ENCODE results near the gene NKPD1.

NKPD1 gene

GRCh38 chr19:45160870-45161737 lies at the start of gene NKPD1:
Gene NKPD1 (minus strand): TSS chr19:45160982. CDS start chr19:45160150, 832 bp downstream.
- Histone ChIP-seq H3K4me1 (ENCODE audit: control insufficient read depth, insufficient read depth, low read length) (no peaks in the 10 kb centered on the region), H3K27me3 (ENCODE audit: control insufficient read depth, insufficient read depth, low read length) (peaks cover 16% of the 10 kb centered on the region), H3K27ac (ENCODE audit: low read depth, low read length) (no peak within 1 kb of the TSS), H3K9ac (ENCODE audit: low read length) (no peak within 1 kb of the TSS), H3K4me3 (ENCODE audit: low read length) (no peak within 1 kb of the TSS), H3K36me3 (ENCODE audit: control insufficient read depth, insufficient read depth, low read length) (no peaks in the 10 kb centered on the region)

GRCh38 chr19:45206328-45206727 lies 45.5 kb upstream of the NKPD1 start:
- Histone ChIP-seq H3K9ac (ENCODE audit: low read length) (no peak overlapping the region), H3K27ac (ENCODE audit: low read depth, low read length) (no peak overlapping the region), H3K4me1 (ENCODE audit: control insufficient read depth, insufficient read depth, low read length) (no peaks in the 10 kb centered on the region), H3K4me3 (ENCODE audit: low read length) (no peak overlapping the region), H3K27me3 (ENCODE audit: control insufficient read depth, insufficient read depth, low read length) (no peaks in the 10 kb centered on the region), H3K36me3 (ENCODE audit: control insufficient read depth, insufficient read depth, low read length) (no peaks in the 10 kb centered on the region)

- Histone ChIP-seq H3K9ac (ENCODE audit: low read length) (no peak overlapping the region), H3K27me3 (ENCODE audit: control insufficient read depth, insufficient read depth, low read length) (no peaks in the 10 kb centered on the region), H3K4me3 (ENCODE audit: low read length) (no peak overlapping the region), H3K36me3 (ENCODE audit: control insufficient read depth, insufficient read depth, low read length) (no peaks in the 10 kb centered on the region), H3K27ac (ENCODE audit: low read depth, low read length) (no peak overlapping the region), H3K4me1 (ENCODE audit: control insufficient read depth, insufficient read depth, low read length) (no peaks in the 10 kb centered on the region)
These were observed 45.0 kb upstream of the NKPD1 start for GRCh38 chr19:45205810-45206209.

GRCh38 chr19:45202637-45203036 lies 41.9 kb upstream of the NKPD1 start:
- no peaks in the 10 kb centered on the region for H3K36me3 ChIP-seq (ENCODE audit: control insufficient read depth, insufficient read depth, low read length)
- no peak overlapping the region for H3K27ac ChIP-seq (ENCODE audit: low read depth, low read length)
- no peaks in the 10 kb centered on the region for H3K27me3 ChIP-seq (ENCODE audit: control insufficient read depth, insufficient read depth, low read length)
- no peaks in the 10 kb centered on the region for H3K4me1 ChIP-seq (ENCODE audit: control insufficient read depth, insufficient read depth, low read length)
- H3K4me3 ChIP-seq (ENCODE audit: low read length): no peak overlapping the region
- H3K9ac ChIP-seq (ENCODE audit: low read length): no peak overlapping the region

- H3K9ac ChIP-seq (ENCODE audit: low read length): no peak overlapping the region
- H3K4me1 ChIP-seq (ENCODE audit: control insufficient read depth, insufficient read depth, low read length): no peaks in the 10 kb centered on the region
- no peaks in the 10 kb centered on the region for H3K27me3 ChIP-seq (ENCODE audit: control insufficient read depth, insufficient read depth, low read length)
- no peaks in the 10 kb centered on the region for H3K36me3 ChIP-seq (ENCODE audit: control insufficient read depth, insufficient read depth, low read length)
- H3K4me3 ChIP-seq (ENCODE audit: low read length): no peak overlapping the region
- no peak overlapping the region for H3K27ac ChIP-seq (ENCODE audit: low read depth, low read length)
These were observed 39.8 kb upstream of the NKPD1 start for GRCh38 chr19:45200568-45200967.

- H3K4me3 ChIP-seq (ENCODE audit: low read length): no peak overlapping the region
These were observed 35.0 kb upstream of the NKPD1 start for GRCh38 chr19:45195764-45196163.

GRCh38 chr19:45191375-45191774 lies 30.6 kb upstream of the NKPD1 start:
- Histone ChIP-seq H3K36me3 (ENCODE audit: control insufficient read depth, insufficient read depth, low read length) (no peaks in the 10 kb centered on the region), H3K9ac (ENCODE audit: low read length) (no peak overlapping the region), H3K27me3 (ENCODE audit: control insufficient read depth, insufficient read depth, low read length) (no peaks in the 10 kb centered on the region), H3K4me3 (ENCODE audit: low read length) (no peak overlapping the region), H3K27ac (ENCODE audit: low read depth, low read length) (no peak overlapping the region), H3K4me1 (ENCODE audit: control insufficient read depth, insufficient read depth, low read length) (no peaks in the 10 kb centered on the region)

More at GRCh38 chr19:45195764-45196163, 35.0 kb upstream of the NKPD1 start:
- no peak overlapping the region for H3K27ac ChIP-seq (ENCODE audit: low read depth, low read length)
- no peak overlapping the region for H3K9ac ChIP-seq (ENCODE audit: low read length)
- no peaks in the 10 kb centered on the region for H3K4me1 ChIP-seq (ENCODE audit: control insufficient read depth, insufficient read depth, low read length)
- H3K27me3 ChIP-seq (ENCODE audit: control insufficient read depth, insufficient read depth, low read length): no peaks in the 10 kb centered on the region
- H3K36me3 ChIP-seq (ENCODE audit: control insufficient read depth, insufficient read depth, low read length): no peaks in the 10 kb centered on the region

- no peak overlapping the region for H3K4me3 ChIP-seq (ENCODE audit: low read length)
- no peaks in the 10 kb centered on the region for H3K27me3 ChIP-seq (ENCODE audit: control insufficient read depth, insufficient read depth, low read length)
- no peak overlapping the region for H3K9ac ChIP-seq (ENCODE audit: low read length)
- H3K27ac ChIP-seq (ENCODE audit: low read depth, low read length): no peak overlapping the region
- H3K36me3 ChIP-seq (ENCODE audit: control insufficient read depth, insufficient read depth, low read length): no peaks in the 10 kb centered on the region
- no peaks in the 10 kb centered on the region for H3K4me1 ChIP-seq (ENCODE audit: control insufficient read depth, insufficient read depth, low read length)
These were observed 29.2 kb upstream of the NKPD1 start for GRCh38 chr19:45189971-45190370.

GRCh38 chr19:45187421-45188100 lies 26.8 kb upstream of the NKPD1 start:
- Histone ChIP-seq H3K36me3 (ENCODE audit: control insufficient read depth, insufficient read depth, low read length) (no peaks in the 10 kb centered on the region), H3K4me3 (ENCODE audit: low read length) (no peak overlapping the region), H3K4me1 (ENCODE audit: control insufficient read depth, insufficient read depth, low read length) (no peaks in the 10 kb centered on the region), H3K27ac (ENCODE audit: low read depth, low read length) (no peak overlapping the region), H3K9ac (ENCODE audit: low read length) (no peak overlapping the region), H3K27me3 (ENCODE audit: control insufficient read depth, insufficient read depth, low read length) (no peaks in the 10 kb centered on the region)

GRCh38 chr19:45186509-45187334 lies 25.9 kb upstream of the NKPD1 start:
- no peaks in the 10 kb centered on the region for H3K36me3 ChIP-seq (ENCODE audit: control insufficient read depth, insufficient read depth, low read length)
- no peak overlapping the region for H3K9ac ChIP-seq (ENCODE audit: low read length)
- no peaks in the 10 kb centered on the region for H3K27me3 ChIP-seq (ENCODE audit: control insufficient read depth, insufficient read depth, low read length)
- H3K27ac ChIP-seq (ENCODE audit: low read depth, low read length): no peak overlapping the region
- H3K4me3 ChIP-seq (ENCODE audit: low read length): no peak overlapping the region
- no peaks in the 10 kb centered on the region for H3K4me1 ChIP-seq (ENCODE audit: control insufficient read depth, insufficient read depth, low read length)

GRCh38 chr19:45184115-45184514 lies 23.3 kb upstream of the NKPD1 start:
- peaks cover 6% of the 10 kb centered on the region for H3K4me1 ChIP-seq (ENCODE audit: control insufficient read depth, insufficient read depth, low read length)
- H3K9ac ChIP-seq (ENCODE audit: low read length): no peak overlapping the region
- H3K36me3 ChIP-seq (ENCODE audit: control insufficient read depth, insufficient read depth, low read length): peaks cover 7% of the 10 kb centered on the region
- no peak overlapping the region for H3K27ac ChIP-seq (ENCODE audit: low read depth, low read length)
- no peaks in the 10 kb centered on the region for H3K27me3 ChIP-seq (ENCODE audit: control insufficient read depth, insufficient read depth, low read length)
- H3K4me3 ChIP-seq (ENCODE audit: low read length): no peak overlapping the region

- H3K36me3 ChIP-seq (ENCODE audit: control insufficient read depth, insufficient read depth, low read length): peaks cover 7% of the 10 kb centered on the region
- no peak overlapping the region for H3K4me3 ChIP-seq (ENCODE audit: low read length)
- no peak overlapping the region for H3K9ac ChIP-seq (ENCODE audit: low read length)
- no peaks in the 10 kb centered on the region for H3K27me3 ChIP-seq (ENCODE audit: control insufficient read depth, insufficient read depth, low read length)
- peaks cover 6% of the 10 kb centered on the region for H3K4me1 ChIP-seq (ENCODE audit: control insufficient read depth, insufficient read depth, low read length)
- no peak overlapping the region for H3K27ac ChIP-seq (ENCODE audit: low read depth, low read length)
These were observed 22.0 kb upstream of the NKPD1 start for GRCh38 chr19:45182758-45183157.

All from rectal smooth muscle tissue (tissue), 1 donor.